Nephron progenitor cell (in vitro differentiated cells): ENCODE results near the gene RIPPLY2.
"Not testable (repeated sequence)": the region's sequence is repeated elsewhere in the genome, so short reads cannot be mapped to it uniquely, and the experiment has no call there.

Source experiments
- DNase-seq: peaks from one replicate; pipeline ENCODE4 v3.0.0; 2021
- H3K27ac Mint-ChIP-seq: 2 replicates; pipeline ENCODE4 v1.8.0; 2021; ENCODE audit warnings: mild to moderate bottlenecking, moderate library complexity, mixed read lengths
- H3K27me3 Mint-ChIP-seq: 2 replicates; pipeline ENCODE4 v1.8.0; 2021; ENCODE audit warnings: mild to moderate bottlenecking, low read depth, mixed read lengths; ENCODE audit not compliant: poor library complexity
- H3K36me3 Mint-ChIP-seq: 2 replicates; pipeline ENCODE4 v1.8.0; 2021; ENCODE audit warnings: low read depth, mixed read lengths
- H3K4me1 Mint-ChIP-seq: 2 replicates; pipeline ENCODE4 v1.8.0; 2021; ENCODE audit warnings: mixed read lengths
- H3K4me3 Mint-ChIP-seq: 2 replicates; pipeline ENCODE4 v1.8.0; 2021; ENCODE audit warnings: mild to moderate bottlenecking, moderate library complexity, mixed read lengths
- H3K9me3 Mint-ChIP-seq: 2 replicates; pipeline ENCODE4 v1.8.0; 2021; ENCODE audit warnings: mild to moderate bottlenecking, moderate library complexity, mixed read lengths
- TF ChIP-seq, protein P1 (sequence below): fragments of 200-600 bp; sonication (generic); IDR thresholded peaks from 2 replicates; pipeline ENCODE4 v1.5.0; 2021; ENCODE audit warnings: antibody characterized with exemption

RIPPLY2 gene

DNA sequence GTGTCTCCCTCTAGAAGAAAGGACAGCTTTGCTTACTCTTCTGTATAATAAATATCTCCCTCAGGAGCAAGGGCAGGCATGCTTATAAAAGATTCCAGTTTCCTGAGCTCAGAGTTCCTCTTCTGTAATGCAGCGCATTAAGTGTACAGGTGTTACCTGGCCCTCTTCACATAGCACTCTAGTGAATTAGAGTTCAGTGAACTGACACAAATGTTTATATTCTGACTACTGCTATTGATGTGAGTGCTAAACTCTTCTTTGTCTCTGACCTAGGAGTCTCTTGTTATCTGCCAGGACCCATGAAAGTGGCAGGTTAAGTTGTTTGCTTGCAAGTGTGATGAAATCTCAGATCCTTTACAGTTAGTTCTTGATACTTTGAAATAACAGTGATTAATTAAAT, 39.9 kb downstream of the RIPPLY2 start:
- no peak for DNase-seq
- Mint-ChIP-seq H3K27ac (no peak overlapping the region), H3K9me3 (peaks cover 14% of the 10 kb centered on the region), H3K4me1 (no peaks in the 10 kb centered on the region), H3K27me3 (peaks cover 2% of the 10 kb centered on the region), H3K36me3 (peaks cover 25% of the 10 kb centered on the region), H3K4me3 (no peak overlapping the region)
- TF ChIP-seq, protein P1, sequence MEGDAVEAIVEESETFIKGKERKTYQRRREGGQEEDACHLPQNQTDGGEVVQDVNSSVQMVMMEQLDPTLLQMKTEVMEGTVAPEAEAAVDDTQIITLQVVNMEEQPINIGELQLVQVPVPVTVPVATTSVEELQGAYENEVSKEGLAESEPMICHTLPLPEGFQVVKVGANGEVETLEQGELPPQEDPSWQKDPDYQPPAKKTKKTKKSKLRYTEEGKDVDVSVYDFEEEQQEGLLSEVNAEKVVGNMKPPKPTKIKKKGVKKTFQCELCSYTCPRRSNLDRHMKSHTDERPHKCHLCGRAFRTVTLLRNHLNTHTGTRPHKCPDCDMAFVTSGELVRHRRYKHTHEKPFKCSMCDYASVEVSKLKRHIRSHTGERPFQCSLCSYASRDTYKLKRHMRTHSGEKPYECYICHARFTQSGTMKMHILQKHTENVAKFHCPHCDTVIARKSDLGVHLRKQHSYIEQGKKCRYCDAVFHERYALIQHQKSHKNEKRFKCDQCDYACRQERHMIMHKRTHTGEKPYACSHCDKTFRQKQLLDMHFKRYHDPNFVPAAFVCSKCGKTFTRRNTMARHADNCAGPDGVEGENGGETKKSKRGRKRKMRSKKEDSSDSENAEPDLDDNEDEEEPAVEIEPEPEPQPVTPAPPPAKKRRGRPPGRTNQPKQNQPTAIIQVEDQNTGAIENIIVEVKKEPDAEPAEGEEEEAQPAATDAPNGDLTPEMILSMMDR: no peak

DNA sequence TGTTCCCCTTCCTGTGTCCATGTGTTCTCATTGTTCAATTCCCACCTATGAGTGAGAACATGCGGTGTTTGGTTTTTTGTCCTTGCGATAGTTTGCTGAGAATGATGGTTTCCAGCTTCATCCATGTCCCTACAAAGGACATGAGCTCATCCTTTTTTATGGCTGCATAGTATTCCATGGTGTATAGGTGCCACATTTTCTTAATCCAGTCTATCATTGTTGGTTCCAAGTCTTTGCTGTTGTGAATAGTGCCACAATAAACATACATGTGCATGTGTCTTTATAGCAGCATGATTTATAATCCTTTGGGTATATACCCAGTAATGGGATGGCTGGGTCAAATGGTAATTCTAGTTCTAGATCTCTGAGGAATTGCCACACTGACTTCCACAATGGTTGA, 43.9 kb downstream of the RIPPLY2 start:
- H3K27ac Mint-ChIP-seq, H3K4me1 Mint-ChIP-seq, H3K27me3 Mint-ChIP-seq, H3K4me3 Mint-ChIP-seq, DNase-seq: not testable (repeated sequence)
- peaks cover 36% of the 10 kb centered on the region for H3K9me3 Mint-ChIP-seq
- peaks cover 23% of the 10 kb centered on the region for H3K36me3 Mint-ChIP-seq

DNA sequence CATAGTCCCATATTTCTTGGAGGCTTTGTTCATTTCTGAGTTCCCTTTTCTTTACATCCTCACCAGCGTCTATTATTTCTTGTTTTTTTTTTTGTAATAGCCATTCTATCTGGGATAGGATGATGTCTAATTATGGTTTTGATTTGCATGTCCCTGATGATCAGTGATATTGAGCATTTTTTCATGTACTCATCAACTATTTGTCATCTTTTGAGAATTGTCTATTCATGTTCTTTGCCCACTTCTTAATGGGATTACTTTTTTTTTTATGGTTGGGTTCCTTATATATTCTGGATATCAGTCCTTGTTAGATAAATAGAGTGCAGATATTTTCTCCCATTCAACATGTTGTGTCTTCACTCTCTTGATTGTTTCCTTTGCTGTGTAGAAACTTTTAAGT, 48.5 kb downstream of the RIPPLY2 start:
- Mint-ChIP-seq H3K36me3 (peaks cover 46% of the 10 kb centered on the region), H3K9me3 (peaks cover 74% of the 10 kb centered on the region), H3K4me3 (no peak overlapping the region), H3K4me1 (no peaks in the 10 kb centered on the region), H3K27me3 (peaks cover 4% of the 10 kb centered on the region), H3K27ac (no peak overlapping the region)
- no peak for DNase-seq
- TF ChIP-seq, protein P1: no peak

DNA sequence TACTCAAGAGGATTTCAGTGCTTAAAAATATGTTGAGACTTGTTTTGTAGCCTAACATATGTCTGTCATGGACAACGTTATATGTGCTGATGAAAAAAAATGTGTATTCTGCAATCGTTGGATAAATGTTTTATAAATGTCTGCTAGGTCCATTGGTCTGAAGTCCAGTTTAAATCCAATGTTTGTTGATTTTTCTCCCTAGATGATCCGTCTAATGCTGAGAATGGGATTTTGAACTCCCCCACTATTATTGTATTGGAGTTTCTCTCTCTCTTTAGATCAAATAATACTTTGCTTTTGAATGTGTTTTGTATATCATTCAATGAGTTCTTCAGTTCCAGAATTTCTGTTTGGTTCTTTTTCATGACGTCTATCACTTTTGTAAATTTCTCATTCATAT, 51.2 kb downstream of the RIPPLY2 start:
- peaks cover 50% of the 10 kb centered on the region for H3K36me3 Mint-ChIP-seq
- H3K27ac Mint-ChIP-seq: no peak overlapping the region
- no peaks in the 10 kb centered on the region for H3K4me1 Mint-ChIP-seq
- no peak for DNase-seq
- no peak overlapping the region for H3K4me3 Mint-ChIP-seq
- peaks cover 9% of the 10 kb centered on the region for H3K27me3 Mint-ChIP-seq
- TF ChIP-seq, protein P1: no peak
- peaks cover 61% of the 10 kb centered on the region for H3K9me3 Mint-ChIP-seq

DNA sequence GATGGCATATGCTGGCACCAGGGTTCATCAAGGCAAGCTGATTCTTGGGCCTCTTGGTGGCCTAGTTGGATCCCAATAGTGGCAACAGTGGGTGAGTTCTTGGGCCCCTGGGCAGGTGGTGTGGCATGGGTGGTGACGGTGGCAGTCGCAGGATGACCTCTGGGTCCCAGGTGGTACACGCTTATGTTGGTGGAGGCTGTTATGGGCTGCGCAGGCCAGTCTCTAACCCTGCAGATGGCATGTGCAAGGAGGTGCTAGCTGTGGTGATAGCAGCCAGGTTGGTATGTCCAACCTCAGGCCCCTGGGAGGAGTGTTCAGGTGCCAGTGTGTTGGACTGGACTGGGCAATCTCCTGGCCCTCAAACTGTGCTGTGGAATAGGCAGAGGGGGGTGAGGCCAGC, 52.5 kb downstream of the RIPPLY2 start:
- H3K27ac Mint-ChIP-seq: no peak overlapping the region
- H3K4me3 Mint-ChIP-seq: no peak overlapping the region
- no peak for DNase-seq
- peaks cover 44% of the 10 kb centered on the region for H3K36me3 Mint-ChIP-seq
- TF ChIP-seq, protein P1: no peak
- peaks cover 7% of the 10 kb centered on the region for H3K4me1 Mint-ChIP-seq
- peaks cover 51% of the 10 kb centered on the region for H3K9me3 Mint-ChIP-seq
- H3K27me3 Mint-ChIP-seq: peaks cover 9% of the 10 kb centered on the region
